ENCODE results near the gene CCDC91. TPM values are rescaled to one million over a fixed set of nuclear protein-coding genes. Genes with fewer than 3 reads are reported as not detected.

The CCDC91 gene
- total and polyA plus RNA-seq, 9 of the 15 experiments (the other 6 are each of a cell fraction or from before 2014, with no cell fraction given): 10.1 to 31.1 (median 26.3) TPM

DNA sequence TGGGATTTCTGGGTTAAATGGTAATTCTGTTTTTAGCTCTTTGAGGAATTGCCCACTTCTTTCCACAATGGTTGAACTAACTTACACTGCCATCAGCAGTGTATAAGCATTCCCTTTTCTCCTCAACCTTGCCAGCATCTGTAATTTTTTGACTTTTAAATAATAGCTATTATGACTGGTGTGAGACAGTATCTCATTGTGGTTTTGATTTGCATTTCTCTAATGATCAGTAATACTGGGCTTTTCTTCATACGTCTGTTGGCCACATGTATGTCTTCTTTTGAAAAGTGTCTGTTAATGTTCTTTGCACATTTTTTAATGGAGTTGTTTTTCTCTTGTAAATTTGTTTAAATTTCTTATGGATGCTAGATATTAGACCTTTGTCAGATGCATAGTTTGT, 323.7 kb downstream of the CCDC91 start:
- Histone ChIP-seq H3K27me3 (ENCODE audit: control insufficient read depth in 2 of 2, insufficient read depth in 2 of 2, low read length in 2 of 2) (no peaks in the 10 kb centered on the region), H3K36me3 (ENCODE audit: control insufficient read depth, insufficient read depth, low read length) (no peaks in the 10 kb centered on the region), H3K4me2 (ENCODE audit: insufficient read depth, low read length) (no peak overlapping the region), H2AFZ (ENCODE audit: low read depth, low read length) (no peak overlapping the region), H3K4me3 (no peak overlapping the region), H4K20me1 (replicated peaks; ENCODE audit: control insufficient read depth, insufficient read depth, low read length) (no peaks in the 10 kb centered on the region), H3K9ac (ENCODE audit: insufficient read depth in 1 of 2, low read depth in 2 of 2, low read length in 2 of 2) (no peak overlapping the region), H3K79me2 (ENCODE audit: control insufficient read depth, insufficient read depth, low read length) (no peaks in the 10 kb centered on the region), H3K4me1 (replicated peaks in 1 of 2; ENCODE audit: control insufficient read depth in 2 of 2, insufficient read depth in 2 of 2, low read length in 2 of 2) (no peaks in the 10 kb centered on the region), H3K27ac (ENCODE audit: extremely low read depth, low read depth, low read length) (no peak overlapping the region), H3K9me1 (ENCODE audit: control insufficient read depth, insufficient read depth, low read length) (no peaks in the 10 kb centered on the region), H3K9me3 (replicated peaks; ENCODE audit: control insufficient read depth, insufficient read depth, low read depth, low read length) (no peaks in the 10 kb centered on the region)
- in situ Hi-C loops (cut with MboI): no loop called here
- no peak for FAIRE-seq
- 53% methylated on average over 1 of the region's 1 CpG for WGBS (ENCODE audit: insufficient coverage, low coverage, missing lambda C conversion rate)
- no TSS peak for BruUV-seq (replicated peaks)
- DNase-seq (ENCODE audit: extremely low read depth in 1 of 4, low spot score in 3 of 4): no peak
- TF ChIP-seq, protein P1, sequence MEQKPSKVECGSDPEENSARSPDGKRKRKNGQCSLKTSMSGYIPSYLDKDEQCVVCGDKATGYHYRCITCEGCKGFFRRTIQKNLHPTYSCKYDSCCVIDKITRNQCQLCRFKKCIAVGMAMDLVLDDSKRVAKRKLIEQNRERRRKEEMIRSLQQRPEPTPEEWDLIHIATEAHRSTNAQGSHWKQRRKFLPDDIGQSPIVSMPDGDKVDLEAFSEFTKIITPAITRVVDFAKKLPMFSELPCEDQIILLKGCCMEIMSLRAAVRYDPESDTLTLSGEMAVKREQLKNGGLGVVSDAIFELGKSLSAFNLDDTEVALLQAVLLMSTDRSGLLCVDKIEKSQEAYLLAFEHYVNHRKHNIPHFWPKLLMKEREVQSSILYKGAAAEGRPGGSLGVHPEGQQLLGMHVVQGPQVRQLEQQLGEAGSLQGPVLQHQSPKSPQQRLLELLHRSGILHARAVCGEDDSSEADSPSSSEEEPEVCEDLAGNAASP (IDR thresholded peaks at IDR 0.05): no peak
- TF ChIP-seq CCNT2 (IDR thresholded peaks at IDR 0.05; ENCODE audit: borderline replicate concordance, extremely low read depth, insufficient read length, low read depth, low read length): no peak
- no peak for TF ChIP-seq ZBTB49 (CRISPR knock-in tag; IDR thresholded peaks at IDR 0.05; ENCODE audit: borderline replicate concordance)
- no peak for TF ChIP-seq ZNF24 (IDR thresholded peaks at IDR 0.05)
- TF ChIP-seq HDAC6 (IDR thresholded peaks at IDR 0.05; ENCODE audit: low read depth, low read length): no peak
- TF ChIP-seq, protein P2, sequence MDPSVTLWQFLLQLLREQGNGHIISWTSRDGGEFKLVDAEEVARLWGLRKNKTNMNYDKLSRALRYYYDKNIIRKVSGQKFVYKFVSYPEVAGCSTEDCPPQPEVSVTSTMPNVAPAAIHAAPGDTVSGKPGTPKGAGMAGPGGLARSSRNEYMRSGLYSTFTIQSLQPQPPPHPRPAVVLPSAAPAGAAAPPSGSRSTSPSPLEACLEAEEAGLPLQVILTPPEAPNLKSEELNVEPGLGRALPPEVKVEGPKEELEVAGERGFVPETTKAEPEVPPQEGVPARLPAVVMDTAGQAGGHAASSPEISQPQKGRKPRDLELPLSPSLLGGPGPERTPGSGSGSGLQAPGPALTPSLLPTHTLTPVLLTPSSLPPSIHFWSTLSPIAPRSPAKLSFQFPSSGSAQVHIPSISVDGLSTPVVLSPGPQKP (CRISPR knock-in tag; IDR thresholded peaks at IDR 0.05): no peak
- no peak for TF ChIP-seq RBM34 (IDR thresholded peaks at IDR 0.05; ENCODE audit: borderline replicate concordance, insufficient read depth, low read length)
- POLR2A ChIA-PET: no interaction called here
- CTCF ChIA-PET (ENCODE audit: low intra/inter-chr PET ratio): no interaction called here
- ATAC-seq: no peak
- intact Hi-C loops (cut with micrococcal nuclease): no loop called here
